ENCODE data around the gene LNPEP.

LNPEP gene

GRCh38 chr5:96935559-96936430 lies at the start of gene LNPEP:
TSS of gene LNPEP (plus strand) at chr5:96936080. CDS start at chr5:96936156, 76 bp downstream.
- in situ Hi-C loops (cut with MboI; ENCODE audit: low sequenced_read_pairs) = no loop called here

- in situ Hi-C loops (cut with MboI; ENCODE audit: low sequenced_read_pairs) = loop anchor here (25.0 kb wide), 1 partner anchor 269 kb away; no protein-coding TSS in a partner anchor
These were observed 42.5 kb upstream of the LNPEP start for GRCh38 chr5:96893342-96893741.

- in situ Hi-C loops (cut with MboI; ENCODE audit: low sequenced_read_pairs) = loop anchor here (25.0 kb wide), 1 partner anchor 266 kb away; no protein-coding TSS in a partner anchor
These were observed 39.6 kb upstream of the LNPEP start for GRCh38 chr5:96896276-96896675.

GRCh38 chr5:96896806-96897205 lies 39.1 kb upstream of the LNPEP start:
- in situ Hi-C loops (cut with MboI; ENCODE audit: low sequenced_read_pairs) = loop anchor here (25.0 kb wide), 1 partner anchor 265 kb away; no protein-coding TSS in a partner anchor

DNA sequence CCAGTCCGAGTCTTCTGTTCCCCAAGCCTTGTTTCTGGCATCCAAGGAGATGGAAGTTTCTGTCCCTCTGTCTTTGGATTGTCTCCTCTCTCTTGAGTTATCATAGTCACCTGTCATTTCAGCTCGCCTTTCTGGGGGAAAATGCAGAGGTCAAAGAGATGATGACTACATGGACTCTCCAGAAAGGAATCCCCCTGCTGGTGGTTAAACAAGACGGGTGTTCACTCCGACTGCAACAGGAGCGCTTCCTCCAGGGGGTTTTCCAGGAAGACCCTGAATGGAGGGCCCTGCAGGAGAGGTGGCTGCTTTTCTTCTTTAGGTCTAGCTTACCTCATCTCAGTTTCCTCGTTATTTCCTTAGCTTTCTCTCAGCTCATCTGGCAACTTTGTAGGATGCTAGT lies 34.5 kb upstream of the LNPEP start:
- in situ Hi-C loops (cut with MboI; ENCODE audit: low sequenced_read_pairs) = no loop called here

GRCh38 chr5:96901841-96902240 lies 34.0 kb upstream of the LNPEP start:
- in situ Hi-C loops (cut with MboI; ENCODE audit: low sequenced_read_pairs) = no loop called here

DNA sequence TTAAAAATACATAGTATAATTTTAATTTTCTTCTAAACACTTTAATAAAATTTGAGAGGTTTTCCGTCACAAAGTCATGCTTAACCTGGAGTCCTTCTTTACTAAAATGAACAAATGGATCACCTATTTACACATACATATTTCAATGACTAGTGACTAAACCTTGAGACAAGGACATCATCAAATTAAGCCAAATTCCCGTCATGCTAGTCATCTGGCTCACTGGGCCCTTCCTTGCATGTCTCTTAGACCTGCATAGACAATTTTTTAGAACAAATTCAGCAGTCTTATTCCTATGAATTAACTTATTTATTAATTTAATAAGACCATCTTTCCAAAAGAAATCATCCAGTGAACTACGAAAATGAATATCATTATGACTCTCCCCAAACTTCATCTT lies 33.0 kb upstream of the LNPEP start:
- in situ Hi-C loops (cut with MboI; ENCODE audit: low sequenced_read_pairs) = no loop called here

- in situ Hi-C loops (cut with MboI; ENCODE audit: low sequenced_read_pairs) = no loop called here
These were observed 32.6 kb upstream of the LNPEP start for GRCh38 chr5:96903300-96903699.

GRCh38 chr5:96904054-96904931 lies 31.6 kb upstream of the LNPEP start:
- in situ Hi-C loops (cut with MboI; ENCODE audit: low sequenced_read_pairs) = no loop called here

DNA sequence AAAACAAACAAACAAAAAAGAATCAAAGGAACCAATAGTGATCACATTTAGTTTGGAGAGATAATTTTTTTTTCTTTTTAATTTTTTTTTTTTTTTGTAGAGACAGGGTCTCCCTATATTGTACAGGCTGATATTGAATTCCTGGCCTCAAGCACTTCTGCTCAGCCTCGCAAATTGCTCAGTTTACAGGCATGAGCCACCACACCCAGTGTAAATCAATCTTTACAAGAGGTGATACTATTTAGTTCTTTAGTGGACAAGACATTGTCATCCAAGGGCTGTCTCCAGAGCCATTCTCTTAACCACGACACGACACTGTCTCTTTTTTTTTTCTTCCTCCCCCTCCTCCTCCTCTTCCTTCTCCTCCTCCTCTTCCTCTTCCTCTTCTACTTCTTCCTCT lies 30.0 kb upstream of the LNPEP start:
- in situ Hi-C loops (cut with MboI; ENCODE audit: low sequenced_read_pairs) = no loop called here

DNA sequence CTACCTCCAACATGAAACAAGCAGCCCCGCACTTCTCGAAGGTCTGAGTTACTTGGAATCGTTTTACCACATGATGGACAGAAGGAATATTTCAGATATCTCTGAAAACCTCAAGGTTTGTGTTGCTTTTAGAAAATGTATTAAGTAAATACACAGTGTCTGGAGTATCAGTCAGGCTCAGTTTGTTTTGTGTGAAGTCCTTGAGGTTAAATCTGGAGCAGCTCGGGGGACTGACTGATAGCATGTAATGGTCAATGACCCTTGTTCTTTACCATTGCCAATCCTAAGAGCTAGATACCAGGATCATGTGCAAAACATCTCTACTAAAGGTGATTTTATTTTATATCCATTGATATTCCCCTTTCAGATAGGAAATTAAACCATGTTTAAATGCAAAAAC lies 26.9 kb upstream of the LNPEP start:
- in situ Hi-C loops (cut with MboI; ENCODE audit: low sequenced_read_pairs) = no loop called here

GRCh38 chr5:96909435-96909834 lies 26.4 kb upstream of the LNPEP start:
- in situ Hi-C loops (cut with MboI; ENCODE audit: low sequenced_read_pairs) = no loop called here

- in situ Hi-C loops (cut with MboI; ENCODE audit: low sequenced_read_pairs) = no loop called here
These were observed 24.7 kb upstream of the LNPEP start for GRCh38 chr5:96911139-96911538.

DNA sequence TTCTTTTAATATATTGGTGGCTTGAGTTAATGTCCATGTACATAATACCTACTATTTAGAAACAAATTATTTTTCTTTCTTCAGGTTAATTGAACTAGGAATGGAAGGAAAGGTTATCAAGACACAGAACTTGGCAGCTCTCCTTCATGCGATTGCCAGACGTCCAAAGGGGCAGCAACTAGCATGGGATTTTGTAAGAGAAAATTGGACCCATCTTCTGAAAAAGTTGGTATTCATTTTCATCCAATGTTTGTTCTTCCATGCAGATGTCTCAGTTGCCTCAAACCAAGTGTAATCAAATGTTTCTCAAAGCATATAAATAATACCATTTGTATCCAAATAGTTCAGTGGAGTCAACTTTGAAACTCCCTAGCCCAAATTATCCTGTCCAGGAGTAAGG lies 22.6 kb upstream of the LNPEP start:
- in situ Hi-C loops (cut with MboI; ENCODE audit: low sequenced_read_pairs) = no loop called here

DNA sequence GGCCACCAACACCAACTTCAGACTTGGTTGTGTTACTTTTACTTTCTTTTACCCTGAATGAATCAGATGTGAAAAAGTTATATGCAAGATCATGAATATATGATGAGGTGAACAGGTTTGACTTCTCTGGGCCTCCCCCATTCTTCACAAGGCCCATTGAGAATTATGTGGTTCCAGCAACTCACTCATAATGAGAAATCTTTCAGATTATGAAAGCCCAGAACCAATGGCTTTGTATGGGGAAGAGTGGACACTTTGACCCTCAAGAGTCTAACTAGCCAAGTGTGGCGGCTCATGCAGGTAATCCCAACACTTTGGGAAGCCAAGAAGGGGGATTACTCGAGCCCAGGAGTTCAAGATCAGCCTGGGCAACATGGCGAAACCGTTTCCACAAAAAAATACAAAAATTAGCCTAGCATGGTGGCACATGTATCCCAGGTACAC lies 16.1 kb upstream of the LNPEP start:
- in situ Hi-C loops (cut with MboI; ENCODE audit: low sequenced_read_pairs) = no loop called here

GRCh38 chr5:96920744-96921355 lies 15.0 kb upstream of the LNPEP start:
- in situ Hi-C loops (cut with MboI; ENCODE audit: low sequenced_read_pairs) = no loop called here

DNA sequence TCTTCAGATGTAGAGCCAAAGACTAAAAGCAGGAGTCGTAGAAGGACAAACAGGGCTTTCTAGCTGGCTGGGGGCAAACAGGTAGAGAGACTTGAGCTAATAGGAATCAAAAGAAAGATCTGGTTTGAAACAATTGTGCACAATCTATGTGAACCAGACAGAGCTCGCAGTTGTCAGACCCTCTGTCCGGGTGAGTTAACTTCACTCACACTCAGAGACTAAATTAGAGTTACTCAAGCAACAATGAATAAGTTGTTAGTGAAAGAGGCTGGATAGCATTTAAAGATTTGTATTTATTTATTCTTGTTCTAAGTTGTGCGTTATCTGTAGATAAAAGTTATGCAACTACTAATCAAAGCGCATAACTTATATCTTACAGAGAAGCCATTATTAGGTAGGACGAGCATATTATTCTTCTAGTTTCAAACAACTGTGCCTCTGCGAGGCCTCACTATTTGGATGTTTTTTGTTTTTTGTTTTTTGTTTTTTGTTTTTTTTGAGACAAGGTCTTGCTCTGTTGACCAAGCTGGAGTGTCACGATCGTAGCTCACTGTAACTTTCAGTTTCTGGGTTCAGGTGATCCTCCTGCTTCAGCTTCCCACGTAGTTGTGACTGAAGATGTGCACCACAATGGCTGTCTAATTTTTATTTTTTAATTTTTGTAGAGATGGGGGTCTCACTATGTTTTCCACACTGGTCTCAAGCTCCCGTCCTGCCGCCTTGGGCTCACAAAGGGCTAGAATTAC lies 13.2 kb upstream of the LNPEP start:
- in situ Hi-C loops (cut with MboI; ENCODE audit: low sequenced_read_pairs) = no loop called here

DNA sequence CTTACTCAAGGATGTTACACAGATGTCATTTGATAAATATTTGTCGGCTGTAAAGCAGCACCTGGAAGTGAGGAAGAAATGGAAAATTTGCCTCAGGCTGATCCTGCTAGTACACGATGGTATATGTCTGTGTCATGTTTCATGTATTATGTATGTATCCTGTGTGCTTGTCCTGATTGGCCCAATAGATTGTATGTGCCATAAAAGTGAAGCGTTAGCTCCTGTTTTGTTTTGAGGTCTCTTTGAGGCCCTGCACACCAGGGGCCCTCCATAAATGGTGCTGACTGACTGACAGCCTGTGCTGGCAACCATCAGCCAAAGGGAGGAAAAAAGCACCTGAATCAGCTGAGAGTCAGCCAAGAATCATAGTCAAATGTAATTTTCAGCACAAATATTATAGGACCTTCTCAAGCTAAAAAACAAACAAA lies 11.8 kb upstream of the LNPEP start:
- in situ Hi-C loops (cut with MboI; ENCODE audit: low sequenced_read_pairs) = no loop called here

GRCh38 chr5:96926276-96926675 lies 9.6 kb upstream of the LNPEP start:
- in situ Hi-C loops (cut with MboI; ENCODE audit: low sequenced_read_pairs) = no loop called here

DNA sequence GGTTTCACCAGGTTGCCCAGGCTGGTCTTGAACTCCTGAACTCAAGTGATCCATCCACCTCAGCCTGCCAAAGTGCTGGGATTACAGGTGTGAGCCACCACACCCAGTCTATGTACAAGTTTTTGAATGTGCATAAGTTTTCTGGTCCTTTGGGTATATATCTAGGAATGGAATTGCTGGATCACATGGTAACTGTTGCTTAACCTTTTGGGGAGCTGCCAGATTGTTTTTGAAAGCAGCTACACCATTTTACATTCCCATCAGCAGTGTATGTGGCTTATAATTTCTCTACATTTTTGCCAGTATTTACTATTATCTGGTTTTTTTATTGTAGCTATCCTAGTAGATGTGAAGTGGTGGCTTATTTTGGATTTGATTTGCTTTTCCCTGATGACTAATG lies 8.9 kb upstream of the LNPEP start:
- in situ Hi-C loops (cut with MboI; ENCODE audit: low sequenced_read_pairs) = no loop called here

Data from HL-60/S4 treated with retinoic acid at 250 ng/mL for 4 days and 3 days (cell line).